Activated CD4-positive, alpha-beta T cell treated with anti-CD3 and anti-CD28 coated beads, Interleukin-2, amount 10 ng/mL, durations not matched to agents 7 days and 5 days (primary cell): ENCODE data around the gene KIAA1217. TPM values are rescaled to one million over a fixed set of nuclear protein-coding genes. Genes with fewer than 3 reads are reported as not detected.

Experiments used
- CTCF ChIA-PET: fragments of 350-600 bp; sonication (Branson Sonifier 250); formaldehyde crosslinking; loops from one replicate; lab custom pipeline; 2021; ENCODE audit warnings: antibody characterized with exemption; lab: Charles Lee
- POLR2A ChIA-PET: fragments of 350-600 bp; sonication (Branson Sonifier 250); formaldehyde crosslinking; loops from one replicate; lab custom pipeline; 2021; ENCODE audit warnings: antibody characterized with exemption; lab: Charles Lee
- DNase-seq: peaks from one replicate; pipeline ENCODE4 v3.0.0-alpha.2; 2020
- H3K27ac Mint-ChIP-seq: one replicate; pipeline ENCODE4 v1.8.0; 2021; ENCODE audit warnings: mild to moderate bottlenecking, moderate library complexity, mixed read lengths
- H3K27me3 Mint-ChIP-seq: one replicate; pipeline ENCODE4 v1.8.0; 2021; ENCODE audit warnings: mixed read lengths
- H3K36me3 Mint-ChIP-seq: one replicate; pipeline ENCODE4 v1.8.0; 2021; ENCODE audit warnings: low read depth, mixed read lengths
- H3K4me1 Mint-ChIP-seq: one replicate; pipeline ENCODE4 v1.8.0; 2021; ENCODE audit warnings: mixed read lengths
- H3K4me3 Mint-ChIP-seq: one replicate; pipeline ENCODE4 v1.8.0; 2021; ENCODE audit warnings: mild to moderate bottlenecking, moderate library complexity, mixed read lengths
- H3K9me3 Mint-ChIP-seq: one replicate; pipeline ENCODE4 v1.8.0; 2021; ENCODE audit warnings: mixed read lengths
- total RNA-seq, 2 experiments: library from RNA; stranded (reverse); gene quantifications; one replicate each; pipeline ENCODE4 v1.2.3, GENCODE V29; 2021

KIAA1217 gene
- total RNA-seq, 2 experiments from 2014 or later: 0.32 to 0.33 TPM

- no peaks in the 10 kb centered on the region for H3K9me3 Mint-ChIP-seq
- CTCF ChIA-PET: no interaction called here
- no peak overlapping the region for H3K4me3 Mint-ChIP-seq
- POLR2A ChIA-PET: no interaction called here
- DNase-seq: no peak
- no peaks in the 10 kb centered on the region for H3K36me3 Mint-ChIP-seq
- H3K27ac Mint-ChIP-seq: no peak overlapping the region
- H3K27me3 Mint-ChIP-seq: no peaks in the 10 kb centered on the region
- H3K4me1 Mint-ChIP-seq: no peaks in the 10 kb centered on the region
Observed at GRCh38 chr10:24407928-24408327, 199.0 kb downstream of the KIAA1217 start.

- Mint-ChIP-seq H3K36me3 (no peaks in the 10 kb centered on the region), H3K4me3 (no peak overlapping the region), H3K27ac (no peak overlapping the region), H3K27me3 (no peaks in the 10 kb centered on the region), H3K9me3 (no peaks in the 10 kb centered on the region), H3K4me1 (no peaks in the 10 kb centered on the region)
- ChIA-PET POLR2A (no interaction called here), CTCF (no interaction called here)
- no peak for DNase-seq
Observed at GRCh38 chr10:24408365-24408764, 199.4 kb downstream of the KIAA1217 start.

- Mint-ChIP-seq H3K27me3 (no peaks in the 10 kb centered on the region), H3K4me1 (no peaks in the 10 kb centered on the region), H3K4me3 (no peak overlapping the region), H3K27ac (no peak overlapping the region), H3K9me3 (no peaks in the 10 kb centered on the region), H3K36me3 (no peaks in the 10 kb centered on the region)
- ChIA-PET CTCF (no interaction called here), POLR2A (no interaction called here)
- DNase-seq: no peak
Observed at GRCh38 chr10:24414597-24414996, 205.7 kb downstream of the KIAA1217 start.

GRCh38 chr10:24415455-24416125 lies 206.7 kb downstream of the KIAA1217 start:
- Mint-ChIP-seq H3K27ac (no peak overlapping the region), H3K9me3 (no peaks in the 10 kb centered on the region), H3K36me3 (no peaks in the 10 kb centered on the region), H3K27me3 (no peaks in the 10 kb centered on the region), H3K4me3 (no peak overlapping the region), H3K4me1 (no peaks in the 10 kb centered on the region)
- DNase-seq: no peak
- ChIA-PET POLR2A (no interaction called here), CTCF (no interaction called here)

- ChIA-PET CTCF (no interaction called here), POLR2A (no interaction called here)
- H3K4me3 Mint-ChIP-seq: no peak overlapping the region
- H3K27ac Mint-ChIP-seq: no peak overlapping the region
- H3K27me3 Mint-ChIP-seq: no peaks in the 10 kb centered on the region
- no peaks in the 10 kb centered on the region for H3K4me1 Mint-ChIP-seq
- no peaks in the 10 kb centered on the region for H3K9me3 Mint-ChIP-seq
- DNase-seq: no peak
- H3K36me3 Mint-ChIP-seq: no peaks in the 10 kb centered on the region
Observed at GRCh38 chr10:24416248-24416647, 207.3 kb downstream of the KIAA1217 start.

- DNase-seq: no peak
- ChIA-PET POLR2A (interaction anchor here (0.6 kb wide), 1 partner anchor 328 kb away, joined by 3 read pairs; no protein-coding TSS in a partner anchor), CTCF (no interaction called here)
- no peaks in the 10 kb centered on the region for H3K36me3 Mint-ChIP-seq
- no peak overlapping the region for H3K27ac Mint-ChIP-seq
- H3K4me1 Mint-ChIP-seq: no peaks in the 10 kb centered on the region
- no peaks in the 10 kb centered on the region for H3K27me3 Mint-ChIP-seq
- H3K4me3 Mint-ChIP-seq: no peak overlapping the region
- H3K9me3 Mint-ChIP-seq: no peaks in the 10 kb centered on the region
Observed at GRCh38 chr10:24417053-24417452, 208.1 kb downstream of the KIAA1217 start.

- H3K27me3 Mint-ChIP-seq: no peaks in the 10 kb centered on the region
- ChIA-PET POLR2A (no interaction called here), CTCF (no interaction called here)
- DNase-seq: no peak
- no peak overlapping the region for H3K27ac Mint-ChIP-seq
- H3K4me1 Mint-ChIP-seq: no peaks in the 10 kb centered on the region
- no peaks in the 10 kb centered on the region for H3K9me3 Mint-ChIP-seq
- no peak overlapping the region for H3K4me3 Mint-ChIP-seq
- H3K36me3 Mint-ChIP-seq: no peaks in the 10 kb centered on the region
Observed at GRCh38 chr10:24418532-24418931, 209.6 kb downstream of the KIAA1217 start.

- no peaks in the 10 kb centered on the region for H3K36me3 Mint-ChIP-seq
- no peak overlapping the region for H3K4me3 Mint-ChIP-seq
- no peaks in the 10 kb centered on the region for H3K9me3 Mint-ChIP-seq
- ChIA-PET POLR2A (interaction anchor here (0.7 kb wide), 1 partner anchor 38 kb away, joined by 3 read pairs; no protein-coding TSS in a partner anchor), CTCF (no interaction called here)
- DNase-seq: no peak
- no peaks in the 10 kb centered on the region for H3K27me3 Mint-ChIP-seq
- H3K27ac Mint-ChIP-seq: no peak overlapping the region
- H3K4me1 Mint-ChIP-seq: no peaks in the 10 kb centered on the region
Observed at GRCh38 chr10:24419066-24419465, 210.1 kb downstream of the KIAA1217 start.

GRCh38 chr10:24425151-24425550 lies 216.2 kb downstream of the KIAA1217 start:
- ChIA-PET POLR2A (no interaction called here), CTCF (no interaction called here)
- Mint-ChIP-seq H3K27ac (no peak overlapping the region), H3K4me3 (no peak overlapping the region), H3K9me3 (no peaks in the 10 kb centered on the region), H3K4me1 (no peaks in the 10 kb centered on the region), H3K36me3 (no peaks in the 10 kb centered on the region), H3K27me3 (no peaks in the 10 kb centered on the region)
- no peak for DNase-seq

- ChIA-PET POLR2A (no interaction called here), CTCF (no interaction called here)
- DNase-seq: no peak
- no peaks in the 10 kb centered on the region for H3K27me3 Mint-ChIP-seq
- H3K9me3 Mint-ChIP-seq: no peaks in the 10 kb centered on the region
- H3K27ac Mint-ChIP-seq: no peak overlapping the region
- no peaks in the 10 kb centered on the region for H3K36me3 Mint-ChIP-seq
- no peaks in the 10 kb centered on the region for H3K4me1 Mint-ChIP-seq
- no peak overlapping the region for H3K4me3 Mint-ChIP-seq
Observed at GRCh38 chr10:24427678-24428409, 218.9 kb downstream of the KIAA1217 start.

GRCh38 chr10:24428410-24428782 lies 219.5 kb downstream of the KIAA1217 start:
- no peaks in the 10 kb centered on the region for H3K27me3 Mint-ChIP-seq
- CTCF ChIA-PET: interaction anchor here (0.6 kb wide), 1 partner anchor 17 kb away, joined by 3 read pairs; no protein-coding TSS in a partner anchor
- POLR2A ChIA-PET: no interaction called here

GRCh38 chr10:24430591-24430990 lies 221.7 kb downstream of the KIAA1217 start:
- ChIA-PET POLR2A (no interaction called here), CTCF (interaction anchor here (1.1 kb wide), 1 partner anchor 14 kb away, joined by 3 read pairs; no protein-coding TSS in a partner anchor)
- H3K9me3 Mint-ChIP-seq: peaks cover 3% of the 10 kb centered on the region
- H3K27ac Mint-ChIP-seq: no peak overlapping the region
- no peak overlapping the region for H3K4me3 Mint-ChIP-seq
- H3K4me1 Mint-ChIP-seq: no peaks in the 10 kb centered on the region
- no peaks in the 10 kb centered on the region for H3K36me3 Mint-ChIP-seq
- DNase-seq: no peak
- no peaks in the 10 kb centered on the region for H3K27me3 Mint-ChIP-seq

More at GRCh38 chr10:24428410-24428782, 219.5 kb downstream of the KIAA1217 start:
- Mint-ChIP-seq H3K36me3 (no peaks in the 10 kb centered on the region), H3K4me1 (no peaks in the 10 kb centered on the region), H3K4me3 (no peak overlapping the region), H3K9me3 (no peaks in the 10 kb centered on the region), H3K27ac (no peak overlapping the region)
- no peak for DNase-seq
